NB4 (cell line): Measurements from ENCODE around the gene EPG5.
"Not testable (repeated sequence)": the region's sequence is repeated elsewhere in the genome, so short reads cannot be mapped to it uniquely, and the experiment has no call there.

Experiments
- DNase-seq: peaks from one replicate; pipeline ENCODE4 v3.0.0; 2010; ENCODE audit warnings: low read depth
- H3K4me3 ChIP-seq: one replicate; pipeline ENCODE4 v1.5.1; 2011; ENCODE audit warnings: mild to moderate bottlenecking, low read depth, low read length, moderate library complexity
- CTCF ChIP-seq: IDR thresholded peaks from one replicate; pipeline ENCODE4 v1.5.1; 2012; ENCODE audit warnings: low read depth, low read length
- MAX ChIP-seq: IDR thresholded peaks from 2 replicates; pipeline ENCODE4 v1.6.1; 2011; ENCODE audit warnings: low read depth, low read length
- MYC ChIP-seq: IDR thresholded peaks from 2 replicates; pipeline ENCODE4 v1.6.1; 2011; ENCODE audit warnings: low read depth, low read length
- POLR2A ChIP-seq: IDR thresholded peaks from 2 replicates; pipeline ENCODE4 v1.6.1; 2011; ENCODE audit warnings: mild to moderate bottlenecking; ENCODE audit not compliant: insufficient read length; ENCODE audit errors: extremely low read depth

Gene EPG5

GRCh38 chr18:45851161-45851925 lies 115.8 kb downstream of the EPG5 start:
- TF ChIP-seq POLR2A: no peak
- TF ChIP-seq MYC: no peak
- TF ChIP-seq MAX: no peak
- no peak for TF ChIP-seq CTCF
- DNase-seq: no peak
- no peak overlapping the region for H3K4me3 ChIP-seq

GRCh38 chr18:45850021-45850420 lies 117.1 kb downstream of the EPG5 start:
- TF ChIP-seq MYC: no peak
- no peak for TF ChIP-seq MAX
- no peak for TF ChIP-seq CTCF
- no peak for TF ChIP-seq POLR2A
- no peak for DNase-seq
- no peak overlapping the region for H3K4me3 ChIP-seq

GRCh38 chr18:45849529-45849928 lies 117.6 kb downstream of the EPG5 start:
- no peak overlapping the region for H3K4me3 ChIP-seq
- TF ChIP-seq MAX (no peak), POLR2A (no peak), MYC (no peak), CTCF (no peak)
- DNase-seq: no peak

GRCh38 chr18:45848643-45849042 lies 118.5 kb downstream of the EPG5 start:
- not testable (repeated sequence) for H3K4me3 ChIP-seq, DNase-seq

GRCh38 chr18:45847119-45847518 lies 120.0 kb downstream of the EPG5 start:
- no peak for DNase-seq
- TF ChIP-seq MYC (no peak), MAX (no peak), POLR2A (no peak), CTCF (no peak)
- no peak overlapping the region for H3K4me3 ChIP-seq

GRCh38 chr18:45845410-45845809 lies 121.7 kb downstream of the EPG5 start:
- TF ChIP-seq CTCF (no peak), MYC (no peak), MAX (no peak), POLR2A (no peak)
- H3K4me3 ChIP-seq: no peak overlapping the region
- no peak for DNase-seq
